Measurements from ENCODE around the gene BLTP2.
"Not testable (repeated sequence)": the region's sequence is repeated elsewhere in the genome, so short reads cannot be mapped to it uniquely, and the experiment has no call there.

Gene BLTP2

GRCh38 chr17:28662527-28662829 lies 17.5 kb upstream of the BLTP2 start:
- peak; percentile 48 for DNase-seq (ENCODE audit: low read depth)
- no peak for TF ChIP-seq CTCF (conservative IDR thresholded peaks at IDR 0.05; ENCODE audit: low read depth, low read length)
- H3K4me3 ChIP-seq (ENCODE audit: low read depth, low read length): peak overlapping the region; percentile 94

GRCh38 chr17:28661635-28662526 lies 16.9 kb upstream of the BLTP2 start, which contains the start of the genes SDF2 and SUPT6H:
TSS of gene SDF2 (minus strand) at chr17:28661906. CDS start at chr17:28661876, 30 bp downstream.
TSS of gene SUPT6H (plus strand) at chr17:28662205. CDS start at chr17:28673402, 11,197 bp downstream.
- peak; percentile 84 for DNase-seq (ENCODE audit: low read depth)
- H3K4me3 ChIP-seq (ENCODE audit: low read depth, low read length): peak within 1 kb of the TSS; percentile 94
- TF ChIP-seq CTCF (conservative IDR thresholded peaks at IDR 0.05; ENCODE audit: low read depth, low read length): no peak

- not testable (repeated sequence) for H3K4me3 ChIP-seq (ENCODE audit: low read depth, low read length)
Measured at GRCh38 chr17:28659497-28659881, 14.5 kb upstream of the BLTP2 start.

GRCh38 chr17:28658766-28659496 lies 14.0 kb upstream of the BLTP2 start:
- not testable (repeated sequence) for DNase-seq (ENCODE audit: low read depth); H3K4me3 ChIP-seq (ENCODE audit: low read depth, low read length)

More at GRCh38 chr17:28659497-28659881, 14.5 kb upstream of the BLTP2 start:
- not testable (repeated sequence) for DNase-seq (ENCODE audit: low read depth)

GRCh38 chr17:28658342-28658741 lies 13.4 kb upstream of the BLTP2 start:
- H3K4me3 ChIP-seq (ENCODE audit: low read depth, low read length); DNase-seq (ENCODE audit: low read depth): not testable (repeated sequence)

- peak; percentile 25 for DNase-seq (ENCODE audit: low read depth)
- no peak overlapping the region for H3K4me3 ChIP-seq (ENCODE audit: low read depth, low read length)
- TF ChIP-seq CTCF (conservative IDR thresholded peaks at IDR 0.05; ENCODE audit: low read depth, low read length): no peak
Measured at GRCh38 chr17:28657756-28658155, 12.8 kb upstream of the BLTP2 start.

- DNase-seq (ENCODE audit: low read depth): no peak
- TF ChIP-seq CTCF (conservative IDR thresholded peaks at IDR 0.05; ENCODE audit: low read depth, low read length): no peak
- no peak overlapping the region for H3K4me3 ChIP-seq (ENCODE audit: low read depth, low read length)
Measured at GRCh38 chr17:28655160-28655559, 10.2 kb upstream of the BLTP2 start.

- H3K4me3 ChIP-seq (ENCODE audit: low read depth, low read length): no peak overlapping the region
- no peak for DNase-seq (ENCODE audit: low read depth)
- TF ChIP-seq CTCF (conservative IDR thresholded peaks at IDR 0.05; ENCODE audit: low read depth, low read length): no peak
Measured at GRCh38 chr17:28648698-28649097, 3.7 kb upstream of the BLTP2 start.

Data from choroid plexus epithelial cell (primary cell).